GM12891 (cell line): ENCODE results near the gene MYO5C.

Source experiments
- POLR2A ChIP-seq: IDR thresholded peaks from 2 replicates; pipeline ENCODE4 v1.6.1; 2011; ENCODE audit warnings: low read depth, low read length, control low read depth
- POLR2AphosphoS5 ChIP-seq: IDR thresholded peaks from 2 replicates; pipeline ENCODE4 v1.6.1; 2011; ENCODE audit warnings: low read depth, low read length, control low read depth

DNA sequence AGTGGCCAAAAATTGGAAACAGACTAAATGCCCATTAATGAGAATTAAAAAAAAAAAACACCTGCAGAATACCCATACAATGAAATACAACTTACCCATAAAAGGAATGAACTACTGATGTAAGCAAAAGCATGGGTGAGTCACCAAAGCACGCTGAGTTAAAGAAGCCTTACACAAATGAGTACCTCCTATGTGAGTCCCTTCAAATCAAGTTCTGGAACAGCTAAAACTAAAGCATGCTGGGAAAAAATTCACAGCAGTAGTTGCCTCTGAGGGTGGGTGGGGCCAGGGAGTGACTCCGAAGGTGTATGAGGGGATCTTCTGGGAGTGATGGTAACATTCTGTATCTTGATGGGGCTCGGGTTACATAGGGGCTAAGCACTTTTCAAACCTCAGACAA lies 11.4 kb downstream of the MYO5C start:
- no peak for TF ChIP-seq POLR2A
- TF ChIP-seq POLR2AphosphoS5, result no peak
